Epithelial cell of esophagus (primary cell): ENCODE data around the gene TUSC7.
A peak's percentile ranks its signal among the peaks of the same experiment; 100 is the strongest.

ENCODE experiments used
- DNase-seq: peaks from one replicate; pipeline ENCODE4 v3.0.0; 2010; ENCODE audit warnings: low read depth
- H3K4me3 ChIP-seq: 2 replicates; pipeline ENCODE4 v1.5.1; 2011; ENCODE audit warnings: mild to moderate bottlenecking, low read length, control low read depth
- CTCF ChIP-seq: IDR thresholded peaks from 2 replicates; pipeline ENCODE4 v1.5.1; 2011; ENCODE audit warnings: low read depth, mild to moderate bottlenecking, low read length, control low read depth, inconsistent platforms; ENCODE audit not compliant: insufficient read depth; ENCODE audit errors: missing control alignments

The TUSC7 gene

DNA sequence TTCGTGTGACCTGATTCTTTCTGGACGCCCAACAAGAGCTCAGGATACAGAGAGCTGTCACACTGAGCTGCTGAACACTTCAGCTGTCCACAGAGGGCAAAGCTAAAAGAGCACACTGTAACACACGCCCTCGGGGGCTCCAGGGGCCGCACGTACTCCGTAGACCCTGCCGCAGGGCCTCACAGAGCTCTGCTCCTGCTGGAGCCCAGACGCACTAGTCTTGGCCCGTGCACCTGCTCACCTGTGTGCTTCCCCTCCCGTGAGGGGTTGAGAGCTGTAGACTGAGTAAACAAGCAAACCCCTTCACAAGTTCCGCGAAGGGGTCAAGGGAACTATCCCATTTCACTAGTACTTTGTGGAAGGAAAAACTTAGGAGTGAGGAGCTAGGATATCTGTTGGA is 30.7 kb upstream of the TUSC7 start:
- TF ChIP-seq CTCF: no peak
- DNase-seq: no peak
- no peak overlapping the region for H3K4me3 ChIP-seq

DNA sequence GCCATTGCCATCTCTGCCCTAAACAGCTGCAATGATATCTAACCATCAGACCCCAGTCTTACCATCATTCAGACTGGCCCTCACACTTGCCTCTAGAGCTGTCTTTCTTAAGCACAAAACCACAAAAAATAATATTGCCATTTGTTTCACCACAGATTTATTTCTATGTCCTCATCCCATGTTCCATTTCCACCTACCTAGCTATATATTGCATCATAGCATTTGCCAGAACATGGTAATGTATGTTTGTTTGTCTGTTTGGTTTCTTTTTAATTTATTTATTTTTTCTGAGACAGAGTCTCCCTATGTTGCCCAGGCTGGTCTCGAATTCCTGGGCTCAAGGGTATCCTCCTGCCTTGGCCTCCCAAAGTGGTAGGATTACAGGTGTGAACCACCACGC is 18.5 kb upstream of the TUSC7 start:
- no peak overlapping the region for H3K4me3 ChIP-seq
- TF ChIP-seq CTCF: no peak
- DNase-seq: no peak

DNA sequence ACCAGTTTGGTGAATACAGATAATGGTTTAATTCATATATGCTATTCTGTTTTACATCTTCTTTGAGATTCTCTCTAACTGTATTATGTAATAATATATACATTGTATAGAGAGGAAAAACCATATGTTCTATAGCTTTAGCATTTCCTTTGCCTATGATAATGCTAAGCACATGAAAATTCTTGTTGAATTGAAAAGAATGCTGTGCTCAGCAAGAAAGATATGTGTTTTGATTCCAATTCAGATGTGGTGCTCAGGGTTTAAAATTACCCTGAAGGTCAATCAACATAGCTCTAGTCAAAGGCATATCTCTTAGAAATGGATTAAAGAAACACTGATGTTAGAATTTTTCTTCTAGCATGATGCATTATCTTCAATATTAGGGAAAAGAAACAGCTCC is 8.5 kb upstream of the TUSC7 start:
- no peak overlapping the region for H3K4me3 ChIP-seq
- no peak for DNase-seq
- no peak for TF ChIP-seq CTCF

DNA sequence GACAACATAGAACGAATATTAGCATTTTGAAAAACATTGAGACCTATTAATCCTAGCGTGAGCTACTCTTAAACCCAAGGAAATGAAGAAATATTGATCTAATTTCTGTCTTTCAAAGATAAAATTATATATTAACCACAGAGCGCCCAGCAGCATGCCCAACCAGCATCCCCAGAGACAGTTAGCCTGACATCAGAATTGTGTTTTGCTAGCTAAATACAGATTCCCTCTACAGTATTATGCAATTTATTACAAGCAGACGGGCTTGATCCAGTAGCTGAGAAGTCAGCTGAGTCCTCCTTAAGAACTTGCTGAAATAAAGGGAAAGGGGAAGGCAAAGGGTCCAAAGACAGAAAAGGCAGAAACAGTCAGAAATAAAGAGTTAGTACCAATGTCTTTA is 7.2 kb upstream of the TUSC7 start:
- no peak overlapping the region for H3K4me3 ChIP-seq
- TF ChIP-seq CTCF: no peak
- DNase-seq: no peak

GRCh38 chr3:116707531-116707930 is 2.0 kb upstream of the TUSC7 start:
- no peak for DNase-seq
- no peak for TF ChIP-seq CTCF
- H3K4me3 ChIP-seq: no peak overlapping the region

GRCh38 chr3:116716490-116716889 is 6.9 kb downstream of the TUSC7 start:
- no peak for TF ChIP-seq CTCF
- DNase-seq: peak; percentile 0
- no peak overlapping the region for H3K4me3 ChIP-seq

DNA sequence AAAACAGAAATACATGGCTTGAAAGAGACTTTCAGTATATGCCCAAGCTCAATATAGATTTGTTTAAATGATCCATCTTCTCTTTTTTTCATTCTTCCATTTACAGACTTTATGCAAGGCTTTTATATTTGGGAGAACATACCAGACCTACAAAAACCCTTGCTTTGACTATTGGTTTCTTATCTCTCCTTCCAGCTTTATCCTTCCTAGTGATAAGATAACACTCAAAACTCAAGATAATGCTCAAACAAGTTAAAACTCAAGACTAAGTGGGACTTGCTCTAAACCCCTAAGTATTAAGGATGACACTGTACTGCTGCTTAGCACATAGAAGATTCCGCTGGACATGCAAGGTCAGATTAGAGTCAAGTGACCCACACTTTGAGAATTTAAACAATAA is 8.0 kb downstream of the TUSC7 start:
- no peak overlapping the region for H3K4me3 ChIP-seq
- no peak for TF ChIP-seq CTCF
- DNase-seq: no peak
